Renal cortex interstitium (tissue), 11 donors: ENCODE results near the gene NATD1. TPM values are rescaled to one million over a fixed set of nuclear protein-coding genes. Genes with fewer than 3 reads are reported as not detected.

ENCODE experiments used
- DNase-seq, 11 donors: peaks; one replicate each; pipeline ENCODE4 v3.0.0-alpha.2; 2013; ENCODE audit warnings: low read depth in 9 of 11, low spot score in 4 of 11; ENCODE audit errors: extremely low read depth in 1 of 11
- polyA plus RNA-seq, 3 donors: library from polyadenylated mRNA; unstranded; fragments of 120-200 nt; gene quantifications; one replicate each; pipeline ENCODE4 v1.2.1, GENCODE V29; 2013; ENCODE audit not compliant: insufficient read length in 3 of 3

NATD1 gene
- polyA plus RNA-seq, 3 donors, result 11.9 to 14.9 (median 13.1) TPM

- no peak for DNase-seq
These were observed 868 bp downstream of the NATD1 start for GRCh38 chr17:21252289-21252795.

DNA sequence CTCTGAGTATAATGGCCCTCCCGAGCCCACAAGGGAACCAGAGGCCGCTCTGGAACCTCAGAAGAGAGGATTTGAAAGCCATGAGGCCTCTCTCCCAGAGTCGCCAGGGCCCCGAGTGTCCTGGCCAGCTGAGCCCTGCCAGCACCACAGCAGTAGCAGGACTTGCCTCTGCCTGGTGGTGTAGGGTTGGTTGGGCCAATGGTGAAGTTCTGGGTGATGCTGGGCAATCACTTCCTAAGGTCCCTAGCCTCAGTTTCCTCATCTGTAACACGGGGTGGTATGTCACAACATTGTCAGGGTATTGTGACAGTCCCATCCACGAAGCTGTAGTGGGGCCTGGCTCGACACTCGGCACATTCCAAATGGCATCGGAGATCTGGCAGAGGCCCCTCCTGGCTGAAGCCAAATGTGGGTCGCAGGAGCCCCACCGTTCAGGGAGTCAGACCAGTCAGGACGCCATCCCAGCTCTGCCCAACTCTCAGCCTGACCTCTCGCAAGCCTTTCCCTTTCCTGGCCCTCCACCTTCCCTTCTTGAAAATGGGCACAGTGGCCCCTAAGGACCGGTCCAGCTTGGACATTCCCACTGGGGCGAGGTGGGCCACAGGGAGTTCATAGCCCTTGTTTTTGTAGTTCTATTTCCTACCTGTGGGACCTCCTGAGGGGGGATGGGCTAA, 1.7 kb downstream of the NATD1 start:
- DNase-seq, result no peak

GRCh38 chr17:21250854-21251253, 2.4 kb downstream of the NATD1 start:
- no peak for DNase-seq

GRCh38 chr17:21249920-21250703, 3.1 kb downstream of the NATD1 start:
- DNase-seq, result no peak

DNA sequence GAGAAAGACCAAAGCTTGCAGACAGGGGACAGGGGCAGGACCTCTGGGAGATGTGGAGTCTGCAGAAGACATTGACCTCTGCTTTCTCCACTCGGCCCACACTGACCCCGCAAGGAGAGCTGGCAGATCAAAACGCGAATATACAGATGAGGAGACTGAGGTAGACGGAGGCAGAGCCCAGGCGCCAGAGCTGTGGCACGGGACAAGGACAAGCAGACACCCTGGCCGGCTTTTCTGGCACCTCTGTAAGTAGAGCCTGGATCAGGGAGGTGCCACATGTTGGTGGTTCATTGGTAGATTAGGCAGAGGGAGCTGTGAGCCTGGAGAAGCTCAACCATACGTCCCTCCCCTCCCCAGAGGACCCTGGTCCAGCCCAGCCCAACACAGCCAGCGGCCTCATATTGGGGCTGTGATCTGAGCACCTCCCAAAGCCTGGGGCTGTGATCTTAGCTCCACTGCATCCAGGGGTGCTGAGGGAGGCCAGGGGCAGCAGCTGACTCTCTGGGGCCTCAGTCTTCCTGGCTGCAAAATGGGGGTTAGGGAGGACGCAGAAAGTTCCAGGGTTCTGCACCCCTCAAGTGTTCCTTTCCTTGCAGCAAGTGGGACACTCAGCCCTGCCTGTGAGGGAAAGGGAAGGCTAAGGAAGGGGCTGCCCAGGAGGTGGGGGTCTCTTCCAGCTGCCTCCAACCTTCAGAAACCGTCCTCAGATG, 4.0 kb downstream of the NATD1 start:
- no peak for DNase-seq

DNA sequence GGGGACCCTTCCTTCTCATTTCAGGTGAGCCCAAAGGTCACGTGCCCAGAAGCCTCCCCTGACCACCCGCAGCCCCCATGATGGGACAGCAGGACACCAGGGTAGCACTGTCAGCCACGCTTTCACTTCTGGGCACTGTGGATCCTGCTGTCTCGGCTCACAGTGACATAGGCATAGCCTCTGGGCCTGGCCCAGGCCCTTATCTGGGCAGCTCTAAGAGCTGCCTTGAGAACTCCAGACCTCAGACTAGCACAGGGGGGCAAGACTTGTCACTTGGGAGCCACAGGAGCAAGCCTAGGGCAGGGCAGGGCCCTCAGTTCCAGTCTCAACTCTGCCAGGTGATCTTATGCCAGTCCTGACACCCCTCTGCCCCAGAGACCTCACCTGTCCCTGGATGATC, 4.7 kb downstream of the NATD1 start:
- DNase-seq, result no peak

DNA sequence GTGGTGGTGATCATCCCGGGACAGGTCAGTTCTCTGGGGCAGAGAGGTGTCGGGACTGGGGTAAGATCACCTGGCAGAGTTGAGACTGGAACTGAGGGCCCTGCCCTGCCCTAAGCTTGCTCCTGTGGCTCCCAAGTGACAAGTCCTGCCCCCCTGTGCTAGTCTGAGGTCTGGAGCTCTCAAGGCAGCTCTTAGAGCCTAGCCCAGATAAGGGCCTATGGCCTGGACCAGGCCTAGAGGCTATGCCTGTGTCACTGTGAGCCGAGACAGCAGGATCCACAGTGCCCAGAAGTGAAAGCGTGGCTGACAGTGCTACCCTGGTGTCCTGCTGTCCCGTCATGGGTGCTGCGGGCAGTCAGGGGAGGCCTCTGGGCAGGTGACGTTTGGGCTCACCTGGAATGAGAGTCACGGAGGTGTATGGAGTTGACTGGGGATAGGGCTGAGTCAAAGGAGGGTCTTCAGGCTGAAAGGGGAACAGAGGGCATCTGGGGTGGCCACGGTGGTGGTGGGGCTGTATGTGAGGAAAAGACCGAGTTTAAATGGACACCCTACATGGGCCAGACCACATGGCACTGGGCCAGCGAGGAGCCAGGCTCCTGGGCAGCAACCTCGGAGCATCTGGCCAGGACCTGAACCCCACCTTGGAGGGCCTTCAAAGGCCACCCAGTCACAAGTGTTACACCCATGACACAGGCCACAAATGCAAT, 5.5 kb downstream of the NATD1 start:
- no peak for DNase-seq

DNA sequence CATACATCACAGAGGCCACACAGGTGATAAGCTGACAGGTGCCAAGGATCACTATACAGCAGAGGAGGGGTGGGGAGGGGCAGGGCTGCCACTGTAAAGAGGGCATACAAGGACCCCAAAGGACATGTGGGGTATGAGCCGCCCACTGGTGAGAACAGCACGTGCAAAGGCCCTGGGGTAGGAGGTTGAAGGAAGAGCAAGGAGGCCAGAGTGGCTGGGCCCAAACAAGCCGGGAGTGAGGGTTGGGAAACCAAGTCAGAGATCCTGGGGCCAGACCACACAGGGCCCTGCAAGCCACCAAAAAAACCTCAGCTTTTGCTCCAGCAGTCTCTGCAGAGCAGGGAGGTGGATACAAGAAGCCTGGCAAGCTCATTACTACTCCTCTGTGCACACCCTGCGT, 6.5 kb downstream of the NATD1 start:
- no peak for DNase-seq

DNA sequence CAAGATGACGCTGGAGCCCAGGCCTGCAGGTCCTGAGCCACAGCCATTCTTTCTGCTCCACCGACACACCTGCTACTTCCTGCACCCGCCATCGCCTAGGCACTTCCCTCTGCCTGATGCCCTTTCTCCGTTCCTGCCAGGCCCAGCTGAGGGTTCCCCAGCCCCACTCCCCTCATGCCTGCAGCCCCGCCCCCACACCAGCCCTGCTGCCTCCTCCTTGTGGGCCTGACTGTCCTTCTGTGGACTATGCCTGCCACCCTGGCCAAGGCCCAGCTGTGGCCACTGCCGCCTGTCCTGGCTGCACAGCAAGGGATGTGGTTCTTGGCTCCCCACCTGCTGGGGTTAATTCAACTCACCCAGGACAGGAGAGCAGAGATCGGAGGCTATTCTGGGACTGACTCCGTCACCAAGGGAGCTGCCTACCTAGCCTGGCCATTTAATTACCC, 7.5 kb downstream of the NATD1 start:
- DNase-seq, result no peak

GRCh38 chr17:21243516-21244303, 9.5 kb downstream of the NATD1 start:
- no peak for DNase-seq

DNA sequence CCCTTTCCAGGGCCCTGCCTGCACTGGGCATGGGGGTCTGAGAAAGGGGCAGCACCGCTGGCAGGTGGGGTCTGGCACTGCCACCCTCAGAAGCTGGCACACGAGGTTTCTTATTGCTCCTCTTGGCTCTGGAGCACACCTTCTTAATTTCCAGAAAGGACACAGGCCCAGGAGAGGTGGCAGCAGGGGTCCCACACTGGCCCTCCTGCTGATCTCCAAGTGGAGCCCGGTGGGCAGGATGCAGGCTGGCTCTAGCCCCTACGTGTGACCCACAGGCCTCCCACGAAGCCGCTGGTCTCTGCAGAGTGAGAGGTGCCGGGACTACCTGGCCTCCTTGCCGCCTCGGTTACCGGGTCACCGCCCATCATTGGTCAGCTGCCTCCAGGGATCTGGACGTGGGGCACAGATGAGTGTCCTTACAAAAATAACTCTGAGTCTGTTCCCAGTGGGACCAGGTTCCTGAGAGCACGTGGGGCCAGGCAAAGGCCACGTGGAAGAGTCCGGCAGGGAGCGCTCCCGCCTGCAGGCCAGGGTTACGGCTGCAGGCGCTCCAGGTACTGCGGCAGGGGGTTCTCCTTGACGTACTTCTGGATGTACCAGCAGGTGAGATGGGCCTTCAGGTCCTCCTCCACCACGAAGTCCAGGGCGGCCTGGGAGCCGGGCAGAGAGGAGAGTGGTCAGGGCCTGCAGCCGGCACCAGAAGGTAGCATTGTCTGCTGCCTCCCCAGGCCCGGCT, 10.3 kb downstream of the NATD1 start:
- DNase-seq, result no peak

- DNase-seq, result no peak
These were observed 11.0 kb downstream of the NATD1 start for GRCh38 chr17:21242026-21242697.

- DNase-seq, result no peak
These were observed 11.6 kb downstream of the NATD1 start for GRCh38 chr17:21241564-21241963.

DNA sequence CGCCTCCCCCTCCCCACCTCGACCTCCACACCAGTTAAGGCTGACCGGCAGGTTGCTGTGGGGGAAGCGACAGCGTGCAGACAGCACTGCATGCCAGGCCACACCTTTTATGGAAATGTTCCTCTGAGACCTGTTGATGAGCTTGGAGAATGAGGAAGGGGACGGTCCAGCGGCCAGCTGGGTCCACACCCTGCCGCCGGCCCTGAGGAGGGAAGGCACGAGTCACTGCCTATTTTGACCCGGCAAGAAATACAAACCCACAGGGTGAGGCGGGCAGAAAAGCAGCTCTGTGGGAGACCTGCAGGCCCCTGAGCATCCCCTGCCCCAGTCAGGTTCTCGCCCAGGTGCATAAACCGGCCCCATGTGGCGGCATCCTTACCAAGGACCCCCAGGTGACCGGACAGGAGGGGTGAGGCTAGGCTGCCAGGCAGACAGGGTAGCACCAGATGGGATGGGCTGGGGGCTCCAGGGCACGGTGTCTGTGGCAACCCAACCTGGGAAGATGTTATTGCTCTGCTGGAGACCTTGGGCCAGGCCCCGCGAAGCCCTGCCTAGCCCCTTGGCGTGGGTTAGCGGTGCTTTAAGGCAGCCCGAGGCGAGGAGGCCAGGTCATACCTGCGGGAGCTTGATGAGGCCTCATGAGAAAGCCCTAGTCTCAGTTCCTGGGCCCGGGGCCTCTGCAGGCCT, 12.7 kb downstream of the NATD1 start:
- DNase-seq, result peak in 1 of 11 donors; percentile 12

DNA sequence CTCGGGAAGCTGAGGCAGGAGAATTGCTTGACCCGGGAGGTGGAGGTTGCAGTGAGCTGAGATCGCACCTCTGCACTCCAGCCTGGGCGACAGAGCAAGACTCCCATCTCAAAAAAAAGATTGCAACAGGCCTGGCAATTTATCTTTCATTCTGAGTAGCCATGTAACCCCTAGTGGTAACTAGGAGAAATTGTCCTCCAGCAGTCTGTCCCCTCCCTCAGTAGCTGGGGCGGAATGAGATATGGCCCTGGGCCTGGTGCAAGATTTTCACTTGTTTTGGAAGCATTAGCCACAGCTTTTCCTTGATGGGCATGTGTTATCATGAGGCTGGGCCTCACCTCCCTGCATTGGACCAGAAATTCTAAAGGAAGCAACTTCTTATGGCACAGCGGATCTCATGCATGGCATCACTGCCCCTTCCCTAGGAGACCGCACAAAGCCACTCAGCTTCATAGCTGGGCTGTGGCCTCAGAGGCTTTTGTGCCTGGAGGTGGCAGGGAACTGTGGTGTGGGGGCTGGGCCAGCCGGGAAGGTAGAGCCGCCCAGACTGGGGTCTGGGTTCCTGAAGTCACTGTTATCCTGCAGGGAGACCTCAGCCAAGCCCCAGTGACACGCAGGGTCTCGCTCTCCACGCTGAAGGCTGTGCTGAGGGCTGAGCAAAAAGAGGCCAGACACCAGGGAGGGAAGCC, 13.4 kb downstream of the NATD1 start:
- no peak for DNase-seq

DNA sequence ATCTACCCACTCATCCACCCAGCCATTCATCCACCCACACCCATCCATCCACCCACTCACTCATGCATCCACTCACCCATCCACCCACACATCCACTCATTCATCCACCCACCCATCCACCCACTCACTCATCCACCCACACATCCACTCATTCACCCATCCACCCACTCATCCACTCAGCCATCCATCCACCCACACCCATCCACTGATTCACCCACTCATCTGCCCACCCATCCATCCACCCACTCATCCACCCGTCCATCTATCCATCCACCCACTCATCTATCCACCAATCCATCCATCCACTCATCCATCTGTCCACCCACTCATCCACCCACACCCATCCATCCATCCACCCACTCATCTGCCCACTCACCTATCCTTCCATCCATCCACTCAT, 17.3 kb downstream of the NATD1 start:
- DNase-seq, result no peak
